Measurements from ENCODE around the gene SLC25A38. TPM values are rescaled to one million over a fixed set of nuclear protein-coding genes. Genes with fewer than 3 reads are reported as not detected.

The SLC25A38 gene
- total RNA-seq, 2 experiments from 2014 or later: 25.0 to 28.2 TPM

- ChIA-PET CTCF (interaction anchor here (1.2 to 10.9 kb wide), 8 partner anchors 11 to 187 kb away, joined by 3 to 167 read pairs (median 8); partner anchors contain the start of gene XIRP1), POLR2A (interaction anchor here (1.6 to 2.1 kb wide), 2 partner anchors 29 to 30 kb away, joined by 3 to 9 read pairs; partner anchors contain the start of gene RPSA)
- no peak for DNase-seq
- no peak for ATAC-seq
- Mint-ChIP-seq H3K27ac (no peak overlapping the region), H3K9me3 (no peaks in the 10 kb centered on the region), H3K4me3 (no peak overlapping the region), H3K36me3 (ENCODE audit: low read depth) (no peaks in the 10 kb centered on the region), H3K27me3 (no peaks in the 10 kb centered on the region), H3K4me1 (ENCODE audit: low read depth) (no peaks in the 10 kb centered on the region)
- intact Hi-C loops (cut with micrococcal nuclease): loop anchor here (5.0 to 10.0 kb wide), 2 partner anchors 85 to 182 kb away; partner anchors contain the start of gene XIRP1
- no peak for TF ChIP-seq CTCF (IDR thresholded peaks at IDR 0.05)
These were observed 6.1 kb upstream of the SLC25A38 start for GRCh38 chr3:39376959-39377634.

DNA sequence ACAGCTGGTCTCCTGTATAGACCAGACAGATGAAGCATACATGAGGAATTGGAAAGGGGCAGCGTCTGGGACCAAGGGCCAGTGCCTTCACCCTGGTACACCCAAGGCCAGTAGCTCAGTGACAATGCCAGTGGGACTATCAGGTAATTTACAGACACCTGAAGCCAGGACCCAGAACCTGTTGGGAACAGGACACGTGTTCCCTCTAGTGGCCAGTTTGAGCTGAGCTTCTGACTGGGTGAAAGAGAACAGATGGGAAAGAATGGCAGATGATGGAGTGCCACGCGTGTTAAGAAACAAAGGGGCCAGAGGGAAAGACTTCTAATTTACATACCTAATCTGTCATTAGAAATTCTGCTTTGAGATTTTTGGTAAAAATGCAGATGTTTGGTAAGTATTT is 5.1 kb upstream of the SLC25A38 start:
- POLR2A ChIA-PET: interaction anchor here (0.6 to 2.1 kb wide), 3 partner anchors 28 to 730 kb away, joined by 3 to 9 read pairs (median 3); partner anchors contain the start of gene RPSA
- peak; percentile 74 for DNase-seq
- H3K4me1 Mint-ChIP-seq (ENCODE audit: low read depth): peaks cover 5% of the 10 kb centered on the region
- no peaks in the 10 kb centered on the region for H3K36me3 Mint-ChIP-seq (ENCODE audit: low read depth)
- CTCF ChIA-PET: interaction anchor here (0.6 to 10.9 kb wide), 13 partner anchors 9 to 297 kb away, joined by 3 to 167 read pairs (median 4); no protein-coding TSS in a partner anchor
- peak; percentile 87 for ATAC-seq
- peak; percentile 75 for TF ChIP-seq CTCF (IDR thresholded peaks at IDR 0.05)
- no peaks in the 10 kb centered on the region for H3K9me3 Mint-ChIP-seq
- no peak overlapping the region for H3K27ac Mint-ChIP-seq
- intact Hi-C loops (cut with micrococcal nuclease): loop anchor here (5.0 to 10.0 kb wide), 2 partner anchors 86 to 183 kb away; partner anchors contain the start of gene XIRP1
- H3K4me3 Mint-ChIP-seq: no peak overlapping the region
- no peaks in the 10 kb centered on the region for H3K27me3 Mint-ChIP-seq

DNA sequence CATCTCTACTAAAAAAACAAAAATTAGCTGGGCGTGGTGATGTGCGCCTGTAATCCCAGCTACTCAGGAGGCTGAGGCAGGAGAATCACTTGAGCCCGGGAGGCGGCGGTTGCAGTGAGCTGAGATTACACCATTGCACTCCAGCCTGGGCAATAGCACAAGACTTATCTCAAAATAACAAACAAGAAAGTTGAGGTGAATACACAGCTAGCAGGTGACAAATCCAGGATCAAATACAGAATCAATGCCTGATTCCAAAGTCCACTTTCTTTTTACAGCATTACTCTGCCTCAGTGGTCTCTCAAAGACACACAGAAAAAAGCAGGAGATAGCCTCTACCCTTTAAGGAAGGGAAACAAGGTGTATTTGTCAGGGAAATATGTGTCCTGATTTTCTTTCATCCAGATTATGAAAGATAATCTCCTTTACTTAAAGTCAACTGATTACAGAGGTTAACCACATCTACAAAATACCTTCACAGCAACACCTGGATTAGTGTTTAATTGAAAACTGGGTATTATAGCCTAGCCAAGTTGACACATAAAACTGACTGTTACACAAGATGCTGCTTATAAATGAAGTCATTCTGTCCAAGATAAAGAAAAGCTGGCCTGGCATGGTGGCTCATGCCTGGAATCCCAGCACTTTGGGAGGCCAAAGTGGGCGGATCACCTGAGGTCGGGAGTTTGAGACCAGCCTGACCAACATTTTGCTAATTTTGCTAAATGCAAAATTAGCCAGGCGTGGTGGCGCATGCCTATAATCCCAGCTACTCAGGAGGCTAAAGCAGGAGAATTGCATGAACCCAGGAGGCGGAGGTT is 4.0 kb upstream of the SLC25A38 start:
- ChIA-PET POLR2A (interaction anchor here (2.1 kb wide), 1 partner anchor 27 kb away, joined by 9 read pairs; the partner anchor contains the start of gene RPSA), CTCF (interaction anchor here (0.7 to 10.9 kb wide), 9 partner anchors 9 to 189 kb away, joined by 3 to 167 read pairs (median 4); no protein-coding TSS in a partner anchor)
- H3K4me3 Mint-ChIP-seq: no peak overlapping the region
- H3K4me1 Mint-ChIP-seq (ENCODE audit: low read depth): peaks cover 5% of the 10 kb centered on the region
- no peak for TF ChIP-seq CTCF (IDR thresholded peaks at IDR 0.05)
- no peaks in the 10 kb centered on the region for H3K9me3 Mint-ChIP-seq
- ATAC-seq: no peak
- no peaks in the 10 kb centered on the region for H3K36me3 Mint-ChIP-seq (ENCODE audit: low read depth)
- DNase-seq: no peak
- intact Hi-C loops (cut with micrococcal nuclease): loop anchor here (5.0 to 10.0 kb wide), 2 partner anchors 87 to 184 kb away; partner anchors contain the start of gene XIRP1
- H3K27me3 Mint-ChIP-seq: no peaks in the 10 kb centered on the region
- H3K27ac Mint-ChIP-seq: no peak overlapping the region

- intact Hi-C loops (cut with micrococcal nuclease): loop anchor here (5.0 to 10.0 kb wide), 2 partner anchors 87 to 185 kb away; partner anchors contain the start of gene XIRP1
- no peaks in the 10 kb centered on the region for H3K9me3 Mint-ChIP-seq
- no peak for TF ChIP-seq CTCF (IDR thresholded peaks at IDR 0.05)
- H3K4me3 Mint-ChIP-seq: no peak overlapping the region
- DNase-seq (no peak), ATAC-seq (no peak)
- no peaks in the 10 kb centered on the region for H3K27me3 Mint-ChIP-seq
- ChIA-PET CTCF (interaction anchor here (0.7 to 10.9 kb wide), 3 partner anchors 81 to 190 kb away, joined by 3 to 167 read pairs (median 3); no protein-coding TSS in a partner anchor), POLR2A (no interaction called here)
- H3K4me1 Mint-ChIP-seq (ENCODE audit: low read depth): peaks cover 6% of the 10 kb centered on the region
- no peak overlapping the region for H3K27ac Mint-ChIP-seq
- H3K36me3 Mint-ChIP-seq (ENCODE audit: low read depth): peaks cover 2% of the 10 kb centered on the region
These were observed 3.4 kb upstream of the SLC25A38 start for GRCh38 chr3:39379778-39380155.
